PFSK-1 (cell line): ENCODE measurements around the gene NHLRC1.

ENCODE experiments used
- POLR2AphosphoS5 ChIP-seq: IDR thresholded peaks from 2 replicates; pipeline ENCODE4 v1.6.1; 2012; ENCODE audit warnings: low read depth, mild to moderate bottlenecking, control low read depth, low read length, moderate library complexity
- SIN3A ChIP-seq: IDR thresholded peaks from 2 replicates; pipeline ENCODE4 v1.6.1; 2012; ENCODE audit warnings: mild to moderate bottlenecking, low read length, moderate library complexity, borderline replicate concordance; ENCODE audit not compliant: insufficient read depth

- TF ChIP-seq POLR2AphosphoS5 (peak; percentile 71), SIN3A (0 out of 2 replicates have a peak, but pooled peaks have one; percentile 41)
Measured at GRCh38 chr6:18155150-18155863, 32.8 kb upstream of the NHLRC1 start, which contains the start of gene KDM1B.
